Activated T-cell treated with anti-CD3 and anti-CD28 coated beads, Interleukin-2, amount 50 U/mL, for 1 hour (primary cell): ENCODE data around the gene TM4SF4.

ENCODE experiments used
- DNase-seq: peaks from one replicate; pipeline ENCODE4 v3.0.0-alpha.2; 2020

The TM4SF4 gene

GRCh38 chr3:149455989-149456388 lies 18.5 kb upstream of the TM4SF4 start:
- DNase-seq, result no peak

GRCh38 chr3:149459491-149460059 lies 14.9 kb upstream of the TM4SF4 start:
- no peak for DNase-seq

- no peak for DNase-seq
These were observed 14.4 kb upstream of the TM4SF4 start for GRCh38 chr3:149460117-149460516.

- no peak for DNase-seq
These were observed 12.4 kb upstream of the TM4SF4 start for GRCh38 chr3:149462051-149462450.

- DNase-seq, result no peak
These were observed 11.9 kb upstream of the TM4SF4 start for GRCh38 chr3:149462581-149463011.

- no peak for DNase-seq
These were observed 10.6 kb upstream of the TM4SF4 start for GRCh38 chr3:149463921-149464320.

GRCh38 chr3:149464542-149465328 lies 9.8 kb upstream of the TM4SF4 start:
- no peak for DNase-seq

GRCh38 chr3:149465351-149465883 lies 9.1 kb upstream of the TM4SF4 start:
- DNase-seq, result no peak

- no peak for DNase-seq
These were observed 8.3 kb upstream of the TM4SF4 start for GRCh38 chr3:149466192-149466591.

GRCh38 chr3:149468504-149469212 lies 5.8 kb upstream of the TM4SF4 start:
- DNase-seq, result no peak

- DNase-seq, result no peak
These were observed 4.1 kb upstream of the TM4SF4 start for GRCh38 chr3:149470381-149470780.

- no peak for DNase-seq
These were observed 2.3 kb upstream of the TM4SF4 start for GRCh38 chr3:149472030-149472797.

GRCh38 chr3:149473357-149474249 lies 894 bp upstream of the TM4SF4 start:
- DNase-seq, result no peak

GRCh38 chr3:149475451-149476060 lies 1.1 kb downstream of the TM4SF4 start:
- DNase-seq, result no peak

GRCh38 chr3:149476225-149476624 lies 1.7 kb downstream of the TM4SF4 start:
- DNase-seq, result no peak

- no peak for DNase-seq
These were observed 5.3 kb downstream of the TM4SF4 start for GRCh38 chr3:149479621-149480325.

GRCh38 chr3:149480326-149481017 lies 6.0 kb downstream of the TM4SF4 start:
- no peak for DNase-seq

- no peak for DNase-seq
These were observed 6.6 kb downstream of the TM4SF4 start for GRCh38 chr3:149481056-149481455.

GRCh38 chr3:149481491-149481890 lies 7.0 kb downstream of the TM4SF4 start:
- no peak for DNase-seq

- no peak for DNase-seq
These were observed 12.2 kb downstream of the TM4SF4 start for GRCh38 chr3:149486726-149487125.
